ENCODE measurements around the gene SH2D4B.
"Not testable (repeated sequence)": the region's sequence is repeated elsewhere in the genome, so short reads cannot be mapped to it uniquely, and the experiment has no call there.

The SH2D4B gene

DNA sequence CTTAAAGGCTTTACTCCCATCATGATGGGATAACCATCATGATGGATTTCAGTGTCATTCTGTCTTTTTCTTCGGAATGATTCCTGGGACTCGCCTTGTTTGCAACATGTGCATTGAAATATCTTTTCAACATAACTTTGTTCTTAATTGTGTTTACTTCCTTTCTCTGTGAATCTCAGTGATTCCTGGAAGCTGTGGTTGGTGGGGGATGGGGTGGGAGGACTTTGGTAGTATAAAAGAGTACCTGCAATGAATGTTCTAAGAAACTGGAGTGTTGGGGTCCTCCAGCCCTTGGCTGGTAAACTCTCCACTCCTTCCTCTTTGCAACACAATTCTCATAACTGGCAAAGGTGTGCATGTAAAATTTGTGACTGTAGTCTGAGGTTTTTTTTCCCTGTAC is 11.5 kb upstream of the SH2D4B start:
- DNase-seq, result no peak

DNA sequence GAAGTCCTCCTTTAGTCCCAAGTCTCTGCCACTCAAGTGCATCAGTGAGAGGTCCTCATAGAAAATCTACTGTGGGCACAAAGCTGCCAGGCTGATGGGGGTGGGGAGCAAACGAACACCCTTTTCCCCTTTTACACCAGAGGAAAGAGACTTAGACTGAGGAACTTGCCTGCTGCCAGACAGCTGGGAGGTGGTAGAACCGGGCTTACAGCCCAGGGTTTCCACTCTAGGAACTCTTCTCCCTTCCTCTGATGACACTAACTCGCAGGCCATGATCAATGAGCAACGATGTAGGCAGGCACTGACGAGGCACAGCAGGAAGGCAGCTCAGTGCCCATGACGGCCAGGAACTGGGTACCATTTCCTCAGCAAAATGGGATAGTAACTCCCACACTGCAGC is 11.0 kb upstream of the SH2D4B start:
- DNase-seq, result no peak

DNA sequence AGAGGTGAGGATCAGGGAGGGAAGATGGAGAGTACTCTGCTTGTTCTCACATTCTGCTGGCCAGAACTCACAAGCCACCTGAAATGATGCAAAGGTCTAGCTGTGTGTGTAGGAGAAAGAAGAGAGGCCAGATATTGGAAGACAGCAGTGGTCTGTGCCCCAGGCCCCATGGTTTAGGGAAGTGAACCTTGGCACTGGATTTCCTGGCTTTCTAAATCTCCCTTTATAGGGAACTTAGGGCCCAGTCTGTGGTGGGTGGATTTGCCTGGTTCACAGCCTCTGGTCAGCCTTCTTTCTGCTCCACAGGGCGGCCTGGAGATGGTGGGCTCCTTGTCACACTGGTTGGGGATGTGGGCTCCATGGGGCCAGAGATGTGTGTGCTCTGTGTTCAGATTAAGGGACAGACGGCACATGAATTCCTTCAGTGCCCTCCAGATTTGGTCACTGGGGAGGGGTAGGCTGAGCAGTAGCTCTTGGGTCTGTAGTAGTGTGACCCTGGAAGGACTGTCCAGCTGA is 9.5 kb upstream of the SH2D4B start:
- DNase-seq, result no peak

- DNase-seq, result no peak
Measured at GRCh38 chr10:80528901-80529300, 8.8 kb upstream of the SH2D4B start.

GRCh38 chr10:80529604-80530003 is 8.1 kb upstream of the SH2D4B start:
- no peak for DNase-seq

DNA sequence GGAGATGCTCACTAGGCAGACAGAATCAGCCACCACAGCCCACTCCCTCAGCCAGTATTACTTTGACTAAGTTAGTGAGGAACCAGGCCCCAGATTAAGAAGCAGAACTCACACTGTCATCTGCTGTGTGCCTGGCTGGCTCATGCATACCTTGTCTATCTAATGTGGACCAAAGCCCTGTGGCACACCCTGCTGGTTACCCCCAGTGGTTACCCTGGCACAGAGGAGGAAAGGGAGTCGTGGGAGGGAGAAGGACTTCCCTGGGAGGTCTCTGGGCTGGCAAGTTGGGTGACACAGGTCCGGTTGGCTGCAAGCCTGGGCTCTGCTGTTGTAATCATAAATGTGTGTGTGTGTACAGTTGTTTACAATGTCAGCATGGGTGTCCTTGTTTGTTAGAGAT is 7.5 kb upstream of the SH2D4B start:
- DNase-seq, result peak in 1 of 2 experiments; percentile 12

DNA sequence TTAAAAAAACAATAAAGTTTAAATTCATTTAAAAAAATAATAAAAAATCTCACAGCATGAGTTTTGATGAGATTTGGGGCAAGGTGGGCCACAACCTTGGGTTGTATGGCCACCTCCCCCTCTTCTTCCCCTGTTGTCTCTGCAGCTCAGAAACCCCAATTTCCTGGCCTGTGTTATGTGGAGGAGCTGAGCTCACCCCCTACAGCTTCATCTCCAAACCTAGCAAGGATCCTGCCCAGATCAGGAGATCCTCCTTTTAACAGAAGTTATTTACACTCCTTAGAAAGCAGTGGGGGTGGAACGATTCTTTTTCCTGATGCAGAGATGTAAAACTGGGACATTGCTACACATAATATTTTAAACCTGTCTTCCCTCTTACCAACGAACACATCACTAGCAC is 6.9 kb upstream of the SH2D4B start:
- no peak for DNase-seq

DNA sequence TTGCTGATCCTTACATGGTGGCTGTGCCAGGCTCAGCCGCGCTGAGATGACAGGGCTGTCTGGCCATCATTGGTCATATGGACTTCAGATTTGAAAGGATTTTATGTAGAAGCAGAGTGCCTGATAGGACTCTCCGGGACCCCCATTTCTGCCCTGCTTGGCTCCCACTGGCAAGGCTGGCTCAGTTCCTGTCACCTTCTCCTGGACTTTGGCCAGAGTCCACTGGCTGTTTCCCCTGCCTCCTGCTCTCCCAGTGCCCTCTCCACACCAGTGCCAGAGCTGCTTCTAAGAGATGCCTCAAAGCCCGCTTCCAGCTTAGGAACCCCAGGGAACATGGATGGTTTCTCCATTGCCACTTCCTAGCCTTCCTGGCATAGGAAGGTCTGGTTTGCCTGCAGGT is 5.1 kb upstream of the SH2D4B start:
- DNase-seq, result no peak

- not testable (repeated sequence) for DNase-seq
Measured at GRCh38 chr10:80534059-80534458, 3.6 kb upstream of the SH2D4B start.

DNA sequence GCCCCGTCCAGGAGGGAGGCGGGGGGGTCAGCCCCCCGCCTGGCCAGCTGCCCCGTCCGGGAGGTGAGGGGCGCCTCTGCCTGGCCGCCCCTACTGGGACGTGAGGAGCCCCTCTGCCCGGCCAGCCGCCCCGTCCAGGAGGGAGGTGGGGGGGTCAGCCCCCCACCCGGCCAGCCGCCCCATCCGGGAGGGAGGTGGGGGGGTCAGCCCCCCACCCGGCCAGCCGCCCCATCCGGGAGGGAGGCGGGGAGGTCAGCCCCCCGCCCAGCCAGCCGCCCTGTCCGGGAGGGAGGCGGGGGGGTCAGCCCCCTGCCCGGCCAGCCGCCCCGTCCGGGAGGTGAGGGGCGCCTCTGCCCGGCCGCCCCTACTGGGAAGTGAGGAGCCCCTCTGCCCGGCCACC is 3.1 kb upstream of the SH2D4B start:
- DNase-seq, result not testable (repeated sequence)

GRCh38 chr10:80535671-80536360 is 1.9 kb upstream of the SH2D4B start:
- DNase-seq, result peak; percentile 22 to 82

- no peak for DNase-seq
Measured at GRCh38 chr10:80536361-80536835, 1.3 kb upstream of the SH2D4B start.

GRCh38 chr10:80537086-80537735 is 491 bp upstream of the SH2D4B start:
- DNase-seq, result no peak

DNA sequence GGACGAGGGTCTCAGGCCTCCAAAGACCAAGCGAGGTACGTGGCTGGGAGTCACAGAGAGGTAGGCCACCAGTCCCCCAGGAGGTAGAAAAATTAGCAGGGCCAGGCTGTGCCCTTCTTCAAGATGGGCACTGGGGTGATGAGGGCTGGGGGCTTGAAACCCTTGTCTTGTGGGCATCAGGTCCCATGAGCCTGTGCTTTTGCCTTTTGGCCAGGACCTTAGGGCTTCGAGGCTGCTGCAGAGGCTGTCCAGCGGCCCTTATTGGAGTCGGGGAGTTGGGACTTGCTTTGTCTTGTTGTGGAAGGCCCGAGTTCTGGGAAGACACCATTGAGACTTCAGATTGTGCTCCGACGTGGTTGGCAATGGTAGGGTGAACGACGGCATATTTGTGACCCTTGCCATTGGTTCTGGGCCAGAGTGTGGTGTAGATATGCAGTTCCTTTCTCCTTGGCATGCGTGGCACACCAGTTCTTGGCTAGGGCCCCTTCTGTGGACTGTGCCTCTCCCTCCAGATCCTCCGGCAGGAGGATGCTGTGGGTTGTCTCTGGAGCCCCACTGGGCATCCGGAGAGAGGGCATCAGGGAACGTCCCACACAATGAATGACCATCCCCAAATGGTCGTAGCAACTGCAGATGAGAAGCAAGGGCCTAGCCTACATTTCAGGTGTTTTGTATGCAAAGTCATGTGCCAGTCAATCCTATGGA is 931 bp downstream of the SH2D4B start:
- DNase-seq, result no peak

DNA sequence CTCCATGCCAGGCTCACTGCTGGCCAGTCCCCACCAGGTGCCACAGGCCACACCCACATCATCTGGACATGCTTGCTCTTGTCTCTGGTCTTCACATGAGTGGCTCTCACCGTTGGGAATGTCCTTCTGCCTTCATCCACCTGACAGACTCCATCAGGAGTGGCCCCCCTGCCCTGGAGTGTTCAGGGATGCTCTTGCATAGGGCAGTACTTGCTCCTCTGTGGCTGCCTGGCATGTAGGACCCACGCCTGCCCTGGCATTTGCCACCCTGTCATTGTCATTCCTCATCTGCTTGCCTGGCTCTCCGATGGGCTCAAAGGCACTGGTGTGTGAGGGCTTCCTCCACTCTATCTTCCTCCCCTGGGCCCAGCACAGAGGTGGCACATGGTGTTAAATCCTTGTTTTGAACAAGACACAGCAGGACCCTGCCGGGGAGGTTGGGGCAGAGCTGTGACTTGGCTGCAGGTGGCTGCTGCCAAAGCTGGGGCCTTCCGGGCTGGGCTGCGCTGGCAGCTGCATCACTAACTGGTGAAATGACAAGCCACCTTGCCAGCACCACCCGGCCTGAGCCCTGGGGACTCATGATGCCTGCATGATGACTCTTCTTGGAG is 1.8 kb downstream of the SH2D4B start:
- DNase-seq, result no peak

- DNase-seq, result no peak
Measured at GRCh38 chr10:80540136-80540535, 2.4 kb downstream of the SH2D4B start.

GRCh38 chr10:80540618-80540980 is 2.9 kb downstream of the SH2D4B start:
- no peak for DNase-seq

- DNase-seq, result no peak
Measured at GRCh38 chr10:80540981-80541750, 3.5 kb downstream of the SH2D4B start.

- no peak for DNase-seq
Measured at GRCh38 chr10:80542053-80542452, 4.4 kb downstream of the SH2D4B start.

GRCh38 chr10:80542652-80543318 is 5.1 kb downstream of the SH2D4B start:
- DNase-seq, result no peak

DNA sequence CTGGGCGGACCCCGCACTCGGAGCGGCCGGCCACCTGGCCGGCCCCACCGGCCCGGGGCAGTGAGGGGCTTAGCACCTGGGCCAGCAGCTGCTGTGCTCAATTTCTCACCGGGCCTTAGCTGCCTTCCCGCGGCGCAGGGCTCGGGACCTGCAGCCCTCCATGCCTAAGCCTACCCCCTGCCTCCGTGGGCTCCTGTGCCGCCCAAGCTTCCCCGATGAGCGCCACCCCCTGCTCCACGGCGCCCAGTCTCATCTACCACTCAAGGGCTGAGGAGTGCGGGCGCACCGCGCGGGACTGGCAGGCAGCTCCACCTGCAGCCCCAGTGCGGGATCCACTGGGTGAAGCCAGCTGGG is 5.6 kb downstream of the SH2D4B start:
- DNase-seq, result not testable (repeated sequence)

- no peak for DNase-seq
Measured at GRCh38 chr10:80544316-80544953, 6.7 kb downstream of the SH2D4B start.
